HG02852 (cell line): ENCODE results near the gene RPS6KA5.
A peak's percentile ranks its signal among the peaks of the same experiment; 100 is the strongest.
"Not testable (repeated sequence)": the region's sequence is repeated elsewhere in the genome, so short reads cannot be mapped to it uniquely, and the experiment has no call there.

Experiments used
- ATAC-seq: cut with Tn5 transposase; IDR thresholded peaks from one replicate; pipeline ENCODE4 v1.9.1; 2021; ENCODE audit warnings: mild to moderate bottlenecking, moderate library complexity; ENCODE audit not compliant: unreplicated experiment

Gene RPS6KA5

GRCh38 chr14:91067186-91067585 is 6.7 kb upstream of the RPS6KA5 start:
- ATAC-seq, result no peak

GRCh38 chr14:91065266-91065665 is 4.8 kb upstream of the RPS6KA5 start:
- ATAC-seq, result no peak

DNA sequence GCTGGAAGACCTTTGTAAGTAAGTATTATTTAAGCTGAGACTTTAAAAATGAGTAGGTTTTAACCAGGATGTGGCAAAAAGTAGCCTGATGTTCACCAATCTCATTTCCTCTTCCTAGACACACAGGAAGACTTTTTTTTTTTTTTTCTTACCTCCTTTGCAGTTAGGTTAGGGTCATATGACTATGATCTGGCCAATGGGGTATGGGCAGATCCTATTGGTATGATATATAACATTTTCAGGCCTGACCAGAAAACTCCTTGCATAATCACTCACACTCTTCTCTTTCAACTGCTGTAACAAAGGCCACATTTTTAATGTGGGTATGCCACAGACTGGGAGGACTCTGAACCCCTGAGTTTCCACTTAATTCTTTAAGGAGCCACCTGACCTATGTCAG is 2.7 kb upstream of the RPS6KA5 start:
- no peak for ATAC-seq

GRCh38 chr14:91062600-91062999 is 2.2 kb upstream of the RPS6KA5 start:
- ATAC-seq, result no peak

- no peak for ATAC-seq
Measured at GRCh38 chr14:91061056-91061887, 831 bp upstream of the RPS6KA5 start.

- ATAC-seq, result peak; percentile 20
Measured at GRCh38 chr14:91059576-91060350, 678 bp downstream of the RPS6KA5 start.

DNA sequence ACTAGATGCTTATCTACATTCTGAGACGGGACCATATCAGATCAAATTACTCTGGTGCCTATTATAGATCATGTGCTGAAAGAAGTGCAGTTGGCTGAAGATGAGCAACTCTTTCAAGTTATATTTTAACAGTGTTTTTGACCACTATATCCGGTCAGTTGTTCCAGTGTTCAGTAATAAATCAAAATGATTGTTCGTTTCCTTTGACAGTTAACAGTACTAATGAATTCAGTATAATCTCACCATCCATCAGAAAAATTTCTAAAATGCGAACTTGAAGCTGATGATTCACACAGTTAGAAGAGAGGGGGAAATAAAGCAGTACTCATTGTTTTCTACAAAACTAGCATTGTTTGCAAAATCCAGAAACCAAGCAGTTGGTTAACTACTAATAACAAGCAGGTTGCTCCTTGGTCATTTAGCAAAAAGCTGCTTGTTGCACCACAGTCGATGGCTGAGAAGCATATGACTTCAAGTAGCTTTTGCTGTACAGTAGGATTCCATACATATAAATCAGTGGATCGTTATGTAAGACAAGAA is 2.3 kb downstream of the RPS6KA5 start:
- no peak for ATAC-seq

- ATAC-seq, result no peak
Measured at GRCh38 chr14:91056361-91056760, 4.1 kb downstream of the RPS6KA5 start.

- ATAC-seq, result no peak
Measured at GRCh38 chr14:91055016-91055415, 5.4 kb downstream of the RPS6KA5 start.

DNA sequence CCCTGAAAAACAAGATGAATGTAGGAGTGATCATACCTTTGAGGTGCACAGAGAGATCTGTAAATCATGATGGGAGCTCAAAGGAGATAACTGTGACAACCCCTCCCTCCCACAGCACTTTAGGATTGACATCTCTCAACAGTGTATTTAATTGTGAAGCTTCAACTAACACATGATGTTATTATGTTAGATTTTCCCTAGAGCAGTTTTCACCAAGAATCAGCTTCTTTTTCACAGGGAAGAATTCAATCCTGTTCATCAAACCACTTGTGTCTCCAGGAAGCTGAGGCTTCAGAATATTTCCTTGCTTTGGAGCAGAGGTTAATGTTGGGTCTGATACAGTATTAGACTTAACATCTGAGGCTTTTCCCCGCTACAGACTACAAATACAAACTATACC is 11.8 kb downstream of the RPS6KA5 start:
- ATAC-seq, result no peak

GRCh38 chr14:91048265-91048664 is 12.2 kb downstream of the RPS6KA5 start:
- no peak for ATAC-seq

- ATAC-seq, result no peak
Measured at GRCh38 chr14:91047174-91047753, 13.2 kb downstream of the RPS6KA5 start.

DNA sequence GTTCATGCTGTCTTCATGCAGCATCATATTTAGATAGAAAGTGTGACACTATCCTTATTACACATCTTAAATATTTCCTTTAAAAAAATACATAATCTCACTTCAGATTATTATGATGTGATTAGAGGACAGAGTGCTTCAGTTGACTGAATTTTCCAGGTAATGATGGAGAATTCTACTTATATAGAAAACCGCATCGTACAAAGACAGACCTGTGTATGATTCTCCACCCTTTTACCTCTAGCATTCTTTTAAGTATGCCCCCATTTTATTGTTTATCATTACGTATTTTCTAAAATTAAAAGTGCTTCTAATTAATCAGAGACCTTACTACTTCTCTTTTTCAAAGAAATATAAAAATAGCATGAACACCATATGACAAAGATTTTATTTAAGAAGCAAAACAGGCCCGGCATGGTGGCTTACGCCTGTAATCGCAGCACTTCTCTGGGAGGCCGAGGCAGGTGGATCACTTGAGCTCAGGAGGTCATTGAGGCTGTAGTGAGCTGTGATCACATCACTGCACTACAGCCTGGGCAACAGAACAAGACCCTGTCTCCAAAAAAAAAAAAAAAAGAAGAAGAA is 13.9 kb downstream of the RPS6KA5 start:
- no peak for ATAC-seq

GRCh38 chr14:91041450-91041849 is 19.0 kb downstream of the RPS6KA5 start:
- ATAC-seq, result no peak

- ATAC-seq, result no peak
Measured at GRCh38 chr14:91040545-91040944, 19.9 kb downstream of the RPS6KA5 start.

GRCh38 chr14:91038439-91038838 is 22.0 kb downstream of the RPS6KA5 start:
- ATAC-seq, result no peak

DNA sequence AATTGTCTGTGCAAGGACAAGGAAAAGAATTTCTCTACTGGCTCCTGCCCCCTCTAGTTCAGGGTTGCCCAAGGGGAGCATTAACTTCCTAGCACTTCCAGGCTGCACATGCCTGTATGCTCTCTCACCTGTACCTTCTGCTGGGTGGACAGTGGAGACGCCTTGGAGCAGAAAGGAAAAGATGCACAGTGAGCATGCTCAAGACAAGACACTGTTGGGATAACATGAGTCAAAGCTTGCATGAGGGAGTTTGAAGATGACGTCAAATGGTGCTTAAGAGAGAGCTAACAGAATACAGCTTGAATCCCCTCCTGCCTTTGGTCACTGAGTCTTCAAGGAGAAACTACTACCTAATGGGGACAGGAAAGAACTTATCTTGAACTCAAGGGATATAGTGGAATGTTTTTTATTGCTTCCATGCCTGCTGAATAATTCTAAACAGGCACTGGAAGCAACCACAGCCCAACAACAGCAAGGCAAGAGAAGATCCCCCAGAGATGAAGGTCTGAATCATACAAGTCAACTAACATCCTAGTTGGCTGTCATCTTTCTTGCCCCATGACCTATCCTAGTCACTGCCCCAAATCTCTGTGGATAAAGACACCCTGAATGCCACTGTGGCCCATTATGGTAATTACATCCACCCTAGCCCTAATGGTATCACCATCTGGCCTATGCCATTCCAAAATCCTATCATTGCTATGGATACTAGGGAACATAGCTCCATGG is 23.5 kb downstream of the RPS6KA5 start:
- no peak for ATAC-seq

DNA sequence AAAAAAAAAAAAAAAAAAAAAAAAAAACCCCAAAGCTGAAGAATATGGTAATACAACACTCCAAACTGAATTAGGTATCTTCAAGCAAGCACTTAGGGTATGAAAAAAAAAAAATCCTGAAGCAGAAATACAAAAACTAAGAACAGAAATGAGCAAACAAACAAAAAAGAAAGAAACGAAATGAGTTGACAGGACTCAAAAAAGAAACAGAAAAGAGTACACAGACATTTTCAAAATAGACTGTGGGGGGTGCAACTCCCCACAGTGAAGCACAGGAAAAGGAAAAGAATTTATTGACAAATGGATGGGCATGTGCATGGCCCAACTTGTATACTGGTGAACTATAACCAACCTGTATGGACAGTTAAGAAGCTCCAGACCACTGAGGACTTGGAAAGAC is 24.6 kb downstream of the RPS6KA5 start:
- peak; percentile 68 for ATAC-seq

DNA sequence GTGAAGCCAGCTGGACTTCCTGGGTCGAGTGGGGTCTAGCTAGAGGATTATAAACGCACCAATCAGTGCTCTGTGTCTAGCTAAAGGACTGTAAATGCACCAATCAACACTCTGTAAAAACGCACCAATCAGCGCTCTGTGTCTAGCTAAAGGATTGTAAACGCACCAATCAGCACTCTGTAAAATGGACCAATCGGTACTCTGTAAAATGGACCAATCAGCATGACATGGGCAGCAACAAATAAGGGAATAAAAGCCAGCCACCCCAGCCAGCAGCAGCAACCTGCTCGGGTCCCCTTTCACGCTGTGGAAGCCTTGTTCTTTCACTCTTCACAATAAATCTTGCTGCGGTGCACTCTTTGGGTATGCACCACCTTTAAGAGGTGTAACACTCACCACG is 26.1 kb downstream of the RPS6KA5 start:
- ATAC-seq, result not testable (repeated sequence)

DNA sequence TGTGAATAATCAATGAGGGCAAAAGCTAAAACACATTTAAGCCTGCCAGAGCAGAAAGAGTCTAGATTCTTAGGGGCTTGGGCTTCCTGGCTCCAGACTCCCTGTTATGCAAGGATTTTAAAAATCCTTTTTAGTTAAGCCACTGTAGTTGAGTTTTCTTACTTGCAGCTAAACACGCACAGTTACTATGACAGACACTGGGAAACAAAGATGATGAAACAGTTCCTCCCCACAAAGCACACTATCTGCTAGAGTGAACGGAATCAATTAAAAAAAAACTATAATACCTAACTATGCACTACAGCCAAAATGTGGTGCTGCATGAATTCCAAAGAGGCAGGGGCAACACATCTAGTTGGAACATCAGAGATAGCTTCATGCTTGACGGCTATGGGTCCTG is 28.2 kb downstream of the RPS6KA5 start:
- no peak for ATAC-seq

DNA sequence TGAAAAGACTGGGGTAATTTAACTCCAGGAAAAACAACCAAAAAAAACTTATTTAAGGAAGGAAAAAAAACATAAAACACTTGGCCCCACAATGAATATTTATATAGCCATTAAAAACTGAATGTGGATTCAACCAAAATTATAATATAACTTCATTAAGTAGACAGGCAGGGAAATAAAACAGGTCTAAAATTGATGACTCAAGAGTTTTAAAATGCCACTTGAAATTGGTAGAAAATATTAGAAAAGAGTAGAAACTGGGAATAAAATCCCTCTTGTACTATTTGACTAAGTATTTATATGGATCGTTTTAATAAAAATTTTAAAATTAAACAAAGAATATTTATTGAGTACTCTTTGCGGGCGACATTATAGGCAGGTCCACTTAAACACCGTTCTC is 28.8 kb downstream of the RPS6KA5 start:
- no peak for ATAC-seq
